Omental fat pad (tissue), 4 donors: ENCODE data around the gene C9orf57. TPM values are rescaled to one million over a fixed set of nuclear protein-coding genes. Genes with fewer than 3 reads are reported as not detected.

Source experiments
- ATAC-seq: fragments of 150-250 bp; one replicate; pipeline ENCODE4 v1.9.1; 2016; ENCODE audit warnings: mild to moderate bottlenecking, moderate library complexity; ENCODE audit not compliant: low FRiP score
- DNase-seq: peaks from one replicate; pipeline ENCODE4 v3.0.0-alpha.2; 2019; ENCODE audit warnings: low spot score
- total RNA-seq, 4 donors: library from RNA; depleted of rRNA; stranded (reverse); fragments of >200 nt; gene quantifications; one replicate each; pipeline ENCODE4 v1.1.0, GENCODE V29; 2016
- TF ChIP-seq, protein P1 (sequence below), 3 donors: fragments of 450-650 bp; IDR thresholded peaks; one replicate each; pipeline ENCODE4 v1.5.1; 2016 to 2017; ENCODE audit warnings: antibody characterized with exemption in 3 of 3, mild to moderate bottlenecking in 3 of 3, moderate library complexity in 2 of 3

C9orf57 gene
- total RNA-seq, 4 donors from 2014 or later: not detected

DNA sequence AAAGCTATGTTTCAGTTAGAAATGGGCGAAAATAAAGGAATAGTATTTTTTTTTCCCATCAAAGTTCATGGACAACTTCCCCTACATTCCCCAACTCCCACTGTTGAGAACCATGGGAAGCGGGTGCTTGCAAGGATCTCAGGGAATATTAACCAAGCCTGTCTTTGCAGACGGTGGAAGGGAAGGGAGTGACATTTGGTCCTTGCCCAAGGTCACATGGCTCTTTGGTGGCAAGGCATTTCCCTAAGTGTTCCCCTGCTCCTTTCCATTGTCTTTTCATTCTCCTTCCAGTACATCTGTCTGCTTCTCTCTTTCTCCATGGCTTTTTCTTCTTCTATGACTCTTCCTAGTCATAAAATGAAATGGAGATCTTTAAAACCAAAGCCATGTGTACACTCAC lies 19.0 kb downstream of the C9orf57 start:
- ATAC-seq (no peak), DNase-seq (no peak)
- TF ChIP-seq, protein P1, sequence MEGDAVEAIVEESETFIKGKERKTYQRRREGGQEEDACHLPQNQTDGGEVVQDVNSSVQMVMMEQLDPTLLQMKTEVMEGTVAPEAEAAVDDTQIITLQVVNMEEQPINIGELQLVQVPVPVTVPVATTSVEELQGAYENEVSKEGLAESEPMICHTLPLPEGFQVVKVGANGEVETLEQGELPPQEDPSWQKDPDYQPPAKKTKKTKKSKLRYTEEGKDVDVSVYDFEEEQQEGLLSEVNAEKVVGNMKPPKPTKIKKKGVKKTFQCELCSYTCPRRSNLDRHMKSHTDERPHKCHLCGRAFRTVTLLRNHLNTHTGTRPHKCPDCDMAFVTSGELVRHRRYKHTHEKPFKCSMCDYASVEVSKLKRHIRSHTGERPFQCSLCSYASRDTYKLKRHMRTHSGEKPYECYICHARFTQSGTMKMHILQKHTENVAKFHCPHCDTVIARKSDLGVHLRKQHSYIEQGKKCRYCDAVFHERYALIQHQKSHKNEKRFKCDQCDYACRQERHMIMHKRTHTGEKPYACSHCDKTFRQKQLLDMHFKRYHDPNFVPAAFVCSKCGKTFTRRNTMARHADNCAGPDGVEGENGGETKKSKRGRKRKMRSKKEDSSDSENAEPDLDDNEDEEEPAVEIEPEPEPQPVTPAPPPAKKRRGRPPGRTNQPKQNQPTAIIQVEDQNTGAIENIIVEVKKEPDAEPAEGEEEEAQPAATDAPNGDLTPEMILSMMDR (IDR thresholded peaks at IDR 0.05): no peak

DNA sequence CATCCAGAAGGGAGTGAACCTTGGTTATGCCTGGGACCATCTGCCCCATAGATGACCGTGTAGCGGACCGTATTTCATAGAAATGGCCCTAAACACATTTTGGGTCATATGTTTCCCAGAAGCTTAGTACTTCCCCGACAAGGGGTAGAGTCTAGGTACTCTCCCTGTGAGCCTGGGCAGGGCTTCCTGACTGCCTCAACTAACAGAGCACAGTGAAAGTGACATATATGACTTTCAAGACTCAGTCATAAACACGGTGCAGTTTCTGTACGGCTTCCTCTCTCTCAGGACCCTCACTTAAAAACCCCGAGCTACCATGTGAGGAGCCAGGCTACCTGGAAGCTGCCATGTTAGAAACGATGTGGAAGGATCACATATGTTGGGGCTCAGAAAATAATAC lies 20.9 kb downstream of the C9orf57 start:
- no peak for ATAC-seq

DNA sequence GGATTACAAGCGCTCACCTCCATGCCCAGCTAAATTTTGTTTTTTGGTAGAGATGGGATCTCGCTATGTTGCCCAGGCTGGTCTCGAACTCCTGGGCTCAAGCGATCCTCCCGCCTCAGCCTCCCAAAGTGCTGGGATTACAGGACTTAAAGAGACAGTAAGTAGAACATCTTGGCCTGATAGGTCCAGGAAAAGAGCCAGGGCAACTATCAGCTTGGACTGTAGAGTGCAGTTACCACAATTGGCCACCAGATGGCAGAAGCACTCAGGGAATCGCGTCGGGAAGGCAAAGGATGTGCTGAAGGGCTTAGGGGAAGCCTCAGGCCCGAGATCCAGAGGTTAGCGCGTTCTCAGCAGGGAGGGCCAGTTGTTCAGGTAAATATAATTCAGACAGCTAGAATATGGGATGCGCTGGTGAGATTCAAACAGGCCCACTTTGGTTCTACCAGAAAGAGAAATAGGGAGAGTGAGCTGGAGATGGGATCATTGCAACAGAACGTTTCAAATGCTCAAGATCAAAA lies 21.5 kb downstream of the C9orf57 start:
- TF ChIP-seq, protein P1 (IDR thresholded peaks at IDR 0.05): peak in 2 of 3 donors; percentile 58 to 74
- ATAC-seq (peak; percentile 56), DNase-seq (peak; percentile 73)

More for the DNA sequence above, 20.9 kb downstream of the C9orf57 start:
- no peak for DNase-seq
- TF ChIP-seq, protein P1 (IDR thresholded peaks at IDR 0.05): no peak

DNA sequence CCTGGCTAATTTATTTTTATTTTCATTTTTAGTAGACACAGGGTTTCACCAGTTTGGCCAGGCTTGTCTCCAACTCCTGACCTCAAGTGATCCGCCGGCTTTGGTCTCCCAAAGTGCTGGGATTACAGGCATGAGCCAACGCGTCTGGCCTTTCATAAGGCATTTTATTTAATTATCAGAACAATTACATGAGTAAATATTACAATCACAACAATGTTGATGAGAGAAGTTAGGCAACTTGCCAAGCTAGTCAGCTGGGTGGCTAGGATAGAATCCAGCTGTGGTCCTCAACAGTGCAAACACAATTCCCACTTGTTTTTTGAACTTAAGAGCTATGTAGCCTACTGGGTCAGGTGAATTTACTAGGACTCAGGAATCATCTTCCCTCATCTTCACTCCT lies 22.0 kb downstream of the C9orf57 start:
- TF ChIP-seq, protein P1 (IDR thresholded peaks at IDR 0.05): no peak
- ATAC-seq: no peak
- DNase-seq: no peak

DNA sequence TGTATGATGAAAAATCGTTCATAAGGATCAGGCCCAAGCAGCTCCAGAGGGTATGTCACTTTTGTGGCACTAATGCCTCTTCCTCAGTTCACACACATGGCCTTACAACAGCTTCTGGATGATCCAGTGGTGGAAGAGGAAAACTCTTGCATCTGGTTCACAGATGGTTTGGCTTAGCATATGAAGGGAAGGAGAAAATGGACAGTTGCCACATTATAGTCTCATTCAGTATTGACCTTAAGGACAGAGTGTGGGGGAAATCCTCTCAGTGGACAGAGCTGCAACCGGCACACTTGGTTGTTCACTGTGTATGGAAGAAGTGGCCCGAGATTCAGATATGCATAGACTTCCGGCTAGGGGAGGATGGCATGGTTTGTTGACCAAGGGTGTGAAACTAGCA lies 22.8 kb downstream of the C9orf57 start:
- TF ChIP-seq, protein P1 (IDR thresholded peaks at IDR 0.05): no peak
- ATAC-seq: no peak
- no peak for DNase-seq

DNA sequence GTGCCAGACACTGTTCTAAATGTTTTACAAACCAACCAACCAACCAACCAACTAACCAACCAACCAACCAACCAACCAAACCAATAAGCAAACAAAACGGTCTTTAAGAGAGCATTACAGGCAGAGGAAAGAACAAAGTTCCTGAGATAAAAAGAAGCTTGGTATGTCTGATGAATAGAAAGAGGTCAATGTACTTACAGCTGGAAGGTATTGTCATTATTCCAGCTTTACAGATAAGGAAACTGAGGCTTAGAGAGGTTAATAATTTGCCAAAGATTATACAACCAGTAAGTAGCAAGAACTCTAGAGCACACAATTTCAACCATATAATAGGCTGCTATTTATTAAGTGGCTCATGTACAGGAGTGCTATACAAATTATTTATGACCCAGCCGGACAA lies 29.6 kb downstream of the C9orf57 start:
- no peak for DNase-seq
- TF ChIP-seq, protein P1 (IDR thresholded peaks at IDR 0.05): no peak
- no peak for ATAC-seq

DNA sequence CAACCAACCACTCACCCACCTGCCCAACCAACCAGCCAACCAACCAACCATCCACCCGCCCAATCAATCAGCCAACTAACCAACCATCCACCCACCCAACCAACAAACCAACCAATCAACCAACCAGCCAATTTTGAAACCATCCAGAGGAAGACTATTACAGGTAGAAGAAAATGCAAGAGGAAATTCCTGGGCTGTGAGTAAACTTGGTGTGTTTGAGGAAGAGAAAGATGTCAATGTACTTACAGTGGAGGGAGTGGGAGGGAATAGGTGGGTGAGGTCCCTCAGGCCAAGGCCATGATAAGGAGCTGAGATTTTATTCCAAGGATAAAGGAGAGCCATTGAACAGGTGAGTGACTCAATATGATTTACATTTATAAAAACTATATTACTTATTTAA lies 30.4 kb downstream of the C9orf57 start:
- no peak for DNase-seq
- ATAC-seq: no peak
- TF ChIP-seq, protein P1 (IDR thresholded peaks at IDR 0.05): no peak
